Karpas-422 (cell line): ENCODE results near the gene NR2F6. TPM values are rescaled to one million over a fixed set of nuclear protein-coding genes. Genes with fewer than 3 reads are reported as not detected.

Experiments used
- DNase-seq: peaks from one replicate; pipeline ENCODE4 v3.0.0-alpha.2; 2015
- H2AFZ ChIP-seq: fragments of 200-600 bp; sonication (generic); 2 replicates; pipeline ENCODE4 v1.6.1; 2014; ENCODE audit warnings: antibody characterized with exemption, low read length, mixed read lengths
- H3K27ac ChIP-seq: fragments of 200-600 bp; sonication (generic); 2 replicates; pipeline ENCODE4 v1.5.1; 2014; ENCODE audit warnings: mild to moderate bottlenecking, low read length, moderate library complexity
- H3K27me3 ChIP-seq: fragments of 200-600 bp; sonication (generic); 2 replicates; pipeline ENCODE4 v1.6.1; 2014; ENCODE audit warnings: low read length, mixed read lengths
- H3K36me3 ChIP-seq: fragments of 200-600 bp; sonication (generic); 2 replicates; pipeline ENCODE4 v1.6.1; 2014; ENCODE audit warnings: low read length, mixed read lengths; ENCODE audit not compliant: insufficient read depth
- H3K4me1 ChIP-seq: fragments of 200-600 bp; sonication (generic); 2 replicates; pipeline ENCODE4 v1.6.1; 2014; ENCODE audit warnings: mild to moderate bottlenecking, low read length, mixed read lengths
- H3K4me2 ChIP-seq: fragments of 200-600 bp; sonication (generic); 2 replicates; pipeline ENCODE4 v1.6.1; 2014; ENCODE audit warnings: low read length, low read depth, mild to moderate bottlenecking; ENCODE audit not compliant: poor library complexity, severe bottlenecking
- H3K4me3 ChIP-seq: fragments of 200-600 bp; sonication (generic); 2 replicates; pipeline ENCODE4 v1.5.1; 2014; ENCODE audit warnings: mild to moderate bottlenecking, antibody characterized with exemption, low read length, mixed read lengths
- H3K79me2 ChIP-seq: fragments of 200-600 bp; sonication (generic); 2 replicates; pipeline ENCODE4 v1.6.1; 2014; ENCODE audit warnings: mild to moderate bottlenecking, low read length, mixed read lengths
- H3K9ac ChIP-seq: fragments of 200-600 bp; sonication (generic); 2 replicates; pipeline ENCODE4 v1.6.0; 2014; ENCODE audit warnings: low read length
- H3K9me2 ChIP-seq: fragments of 200-600 bp; sonication (generic), shearing (Covaris generic); replicated peaks from 2 replicates; pipeline ENCODE4 v1.6.0; 2014; ENCODE audit warnings: mild to moderate bottlenecking, low read length, moderate library complexity; ENCODE audit not compliant: insufficient read depth
- H3K9me3 ChIP-seq: fragments of 300-700, 200-600 bp; sonication (generic); 2 replicates; pipeline ENCODE4 v1.6.1; 2014; ENCODE audit warnings: low read length, mixed read lengths
- H4K20me1 ChIP-seq: fragments of 200-600 bp; sonication (generic); 2 replicates; pipeline ENCODE4 v1.6.1; 2014; ENCODE audit warnings: mild to moderate bottlenecking, antibody characterized with exemption, low read length, low read depth; ENCODE audit not compliant: insufficient read depth
- total RNA-seq: library from RNA; depleted of rRNA; stranded (reverse); fragments of >200 nt; shearing (Covaris generic); gene quantifications from 2 replicates; pipeline ENCODE4 v1.2.3, GENCODE V29; 2014; ENCODE audit warnings: low replicate concordance

Gene NR2F6
- total RNA-seq, 1 experiment from 2014 or later: 8.6 TPM

- H3K9me2 ChIP-seq: no peaks in the 10 kb centered on the region
- H3K4me2 ChIP-seq: peak overlapping the region; percentile 98
- H3K36me3 ChIP-seq: no peaks in the 10 kb centered on the region
- H3K4me1 ChIP-seq: peaks cover 39% of the 10 kb centered on the region
- peak overlapping the region; percentile 75 for H3K4me3 ChIP-seq
- peak overlapping the region; percentile 82 for H3K9ac ChIP-seq
- H2AFZ ChIP-seq: peak overlapping the region; percentile 96
- peaks cover 16% of the 10 kb centered on the region for H4K20me1 ChIP-seq
- no peak for DNase-seq
- no peak overlapping the region; the same call in 1 of the 2 replicates for H3K27ac ChIP-seq
- H3K9me3 ChIP-seq: no peaks in the 10 kb centered on the region
- peaks cover 24% of the 10 kb centered on the region for H3K79me2 ChIP-seq
- no peaks in the 10 kb centered on the region for H3K27me3 ChIP-seq
Observed at GRCh38 chr19:17246681-17247425, 1.1 kb upstream of the NR2F6 start.

- Histone ChIP-seq H3K4me3 (peak overlapping the region; percentile 58), H3K9ac (peak overlapping the region; percentile 77)
Observed at GRCh38 chr19:17244618-17245534, 843 bp downstream of the NR2F6 start.

GRCh38 chr19:17243830-17244617 is 1.7 kb downstream of the NR2F6 start:
- Histone ChIP-seq H3K9me3 (no peaks in the 10 kb centered on the region), H2AFZ (no peak overlapping the region), H3K79me2 (peaks cover 24% of the 10 kb centered on the region), H3K9ac (peak overlapping the region; percentile 77), H3K27ac (no peak overlapping the region), H3K4me1 (peaks cover 43% of the 10 kb centered on the region), H3K36me3 (no peaks in the 10 kb centered on the region), H3K4me3 (peak overlapping the region; percentile 58), H3K4me2 (peak overlapping the region; percentile 73), H3K9me2 (no peaks in the 10 kb centered on the region), H3K27me3 (no peaks in the 10 kb centered on the region), H4K20me1 (peaks cover 16% of the 10 kb centered on the region)
- DNase-seq: no peak

More at GRCh38 chr19:17244618-17245534, 843 bp downstream of the NR2F6 start:
- no peaks in the 10 kb centered on the region for H3K9me2 ChIP-seq
- H3K9me3 ChIP-seq: no peaks in the 10 kb centered on the region
- H3K27me3 ChIP-seq: no peaks in the 10 kb centered on the region
- H3K36me3 ChIP-seq: no peaks in the 10 kb centered on the region
- H3K27ac ChIP-seq: no peak overlapping the region
- H3K79me2 ChIP-seq: peaks cover 24% of the 10 kb centered on the region
- H4K20me1 ChIP-seq: peaks cover 16% of the 10 kb centered on the region
- peak overlapping the region; percentile 73 for H3K4me2 ChIP-seq
- no peak overlapping the region for H2AFZ ChIP-seq
- peaks cover 43% of the 10 kb centered on the region for H3K4me1 ChIP-seq
- DNase-seq: peak; percentile 63

GRCh38 chr19:17243211-17243829 is 2.4 kb downstream of the NR2F6 start:
- Histone ChIP-seq H3K4me2 (peak overlapping the region; percentile 73), H3K79me2 (peaks cover 24% of the 10 kb centered on the region), H3K9me2 (no peaks in the 10 kb centered on the region), H3K9ac (0 out of 2 replicates have a peak overlapping the region, but pooled peaks have one; percentile 14), H4K20me1 (peaks cover 16% of the 10 kb centered on the region), H3K27me3 (no peaks in the 10 kb centered on the region), H3K27ac (no peak overlapping the region), H3K9me3 (no peaks in the 10 kb centered on the region), H3K36me3 (no peaks in the 10 kb centered on the region), H3K4me3 (peak overlapping the region; percentile 58; the same call in 1 of the 2 replicates), H3K4me1 (peaks cover 40% of the 10 kb centered on the region), H2AFZ (no peak overlapping the region)
- no peak for DNase-seq

- H3K79me2 ChIP-seq: peaks cover 24% of the 10 kb centered on the region
- H3K27ac ChIP-seq: peak overlapping the region; percentile 31
Observed at GRCh38 chr19:17242431-17243208, 3.1 kb downstream of the NR2F6 start.

GRCh38 chr19:17240826-17241399 is 4.8 kb downstream of the NR2F6 start:
- Histone ChIP-seq H3K4me3 (no peak overlapping the region), H3K9ac (no peak overlapping the region), H3K9me3 (no peaks in the 10 kb centered on the region), H2AFZ (no peak overlapping the region), H3K27me3 (no peaks in the 10 kb centered on the region), H3K4me1 (peaks cover 36% of the 10 kb centered on the region), H4K20me1 (peaks cover 16% of the 10 kb centered on the region), H3K9me2 (no peaks in the 10 kb centered on the region), H3K79me2 (peaks cover 24% of the 10 kb centered on the region), H3K4me2 (no peak overlapping the region), H3K27ac (no peak overlapping the region), H3K36me3 (no peaks in the 10 kb centered on the region)
- no peak for DNase-seq

More at GRCh38 chr19:17242431-17243208, 3.1 kb downstream of the NR2F6 start:
- H4K20me1 ChIP-seq: peaks cover 16% of the 10 kb centered on the region
- no peak overlapping the region for H3K4me3 ChIP-seq
- DNase-seq: no peak
- H3K36me3 ChIP-seq: no peaks in the 10 kb centered on the region
- H3K4me1 ChIP-seq: peaks cover 38% of the 10 kb centered on the region
- H3K9ac ChIP-seq: no peak overlapping the region
- H3K9me3 ChIP-seq: no peaks in the 10 kb centered on the region
- no peak overlapping the region for H2AFZ ChIP-seq
- H3K4me2 ChIP-seq: peak overlapping the region; percentile 73
- no peaks in the 10 kb centered on the region for H3K27me3 ChIP-seq
- H3K9me2 ChIP-seq: no peaks in the 10 kb centered on the region
